OCI-LY7 (cell line): Measurements from ENCODE around the gene PARD3B. TPM values are rescaled to one million over a fixed set of nuclear protein-coding genes. Genes with fewer than 3 reads are reported as not detected.

Experiments used
- BruUV-seq: library from RNA; stranded (reverse); fragments of 400-500 nt; replicated peaks from 2 replicates; lab custom pipeline; 2021; lab: Mats Ljungman, UMichigan
- CTCF ChIA-PET: fragments of 300-600 bp; sonication (Branson Sonifier 250); formaldehyde crosslinking; loops from one replicate; lab custom pipeline; 2022; ENCODE audit warnings: antibody characterized with exemption; ENCODE audit not compliant: unreplicated experiment; lab: Charles Lee
- POLR2A ChIA-PET: fragments of 300-600 bp; sonication (Branson Sonifier 250); formaldehyde crosslinking; loops from one replicate; lab custom pipeline; 2022; ENCODE audit warnings: antibody characterized with exemption; lab: Charles Lee
- DNase-seq: peaks from one replicate; pipeline ENCODE4 v3.0.0-alpha.2; 2015; ENCODE audit warnings: low spot score
- H2AFZ ChIP-seq: fragments of 200-600 bp; sonication (generic), shearing (Covaris generic); 2 replicates; pipeline ENCODE4 v1.6.1; 2014; ENCODE audit warnings: mild to moderate bottlenecking, antibody characterized with exemption, low read length, moderate library complexity
- H3K27ac ChIP-seq: fragments of 200-600 bp; sonication (generic); 2 replicates; pipeline ENCODE4 v1.5.1; 2014; ENCODE audit warnings: mixed run types, low read depth, mild to moderate bottlenecking, moderate library complexity, low read length, inconsistent platforms; ENCODE audit not compliant: poor library complexity, severe bottlenecking
- H3K36me3 ChIP-seq: fragments of 200-600 bp; sonication (generic); 2 replicates; pipeline ENCODE4 v1.6.1; 2014; ENCODE audit warnings: mild to moderate bottlenecking, antibody characterized with exemption, low read length, moderate library complexity, mixed read lengths; ENCODE audit not compliant: insufficient read depth
- H3K4me1 ChIP-seq: fragments of 200-600 bp; sonication (generic); 2 replicates; pipeline ENCODE4 v1.5.1; 2014; ENCODE audit warnings: mild to moderate bottlenecking, low read length; ENCODE audit not compliant: insufficient read depth, poor library complexity, severe bottlenecking
- H3K4me2 ChIP-seq: fragments of 200-600 bp; sonication (generic); 2 replicates; pipeline ENCODE4 v1.6.1; 2014; ENCODE audit warnings: mild to moderate bottlenecking, low read length
- H3K4me3 ChIP-seq: fragments of 200-600 bp; sonication (generic); 2 replicates; pipeline ENCODE4 v1.5.1; 2014; ENCODE audit warnings: mild to moderate bottlenecking, low read depth, low read length; ENCODE audit not compliant: poor library complexity, severe bottlenecking
- H3K79me2 ChIP-seq: fragments of 200-600 bp; sonication (generic); 2 replicates; pipeline ENCODE4 v1.6.1; 2016; ENCODE audit warnings: low read depth, mild to moderate bottlenecking, low read length, moderate library complexity, mixed read lengths; ENCODE audit not compliant: insufficient read depth
- H3K9me2 ChIP-seq: fragments of 200-600 bp; sonication (generic); 2 replicates; pipeline ENCODE4 v1.6.1; 2016; ENCODE audit warnings: mild to moderate bottlenecking, low read length, mixed read lengths; ENCODE audit not compliant: insufficient read depth
- H3K9me3 ChIP-seq: fragments of 200-600 bp; sonication (generic); 2 replicates; pipeline ENCODE4 v1.6.1; 2014; ENCODE audit warnings: mild to moderate bottlenecking, mixed run types, low read length, mixed read lengths
- H4K20me1 ChIP-seq: fragments of 200-600 bp; sonication (generic); 2 replicates; pipeline ENCODE4 v1.6.1; 2014; ENCODE audit warnings: mild to moderate bottlenecking, antibody characterized with exemption, low read length, moderate library complexity, mixed read lengths; ENCODE audit not compliant: insufficient read depth
- CTCF ChIP-seq: fragments of 200-600 bp; sonication (generic); conservative IDR thresholded peaks from 2 replicates; pipeline ENCODE4 v1.5.1; 2014; ENCODE audit warnings: mild to moderate bottlenecking, antibody characterized with exemption, low read length, moderate library complexity, mixed read lengths
- EZH2phosphoT487 ChIP-seq: fragments of 200-600 bp; sonication (generic); IDR thresholded peaks from 2 replicates; pipeline ENCODE4 v1.6.1; 2018; ENCODE audit warnings: low read depth, borderline replicate concordance, mild to moderate bottlenecking, mixed run types, antibody characterized with exemption, low read length, moderate library complexity, mixed read lengths
- intact Hi-C: fragments of 100-400 bp; cut with micrococcal nuclease; formaldehyde crosslinking; loops from one replicate; pipeline ENCODE4 v1.10.0; 2022; ENCODE audit not compliant: unreplicated experiment
- total RNA-seq, 2 experiments: library from RNA; depleted of rRNA in 1 of 2; stranded (reverse); fragments of >200 nt in 1 of 2; shearing (Covaris generic) in 1 of 2; gene quantifications; 2 replicates each; pipeline ENCODE4 v1.2.3, GENCODE V29; 2014 to 2022

Gene PARD3B
- total RNA-seq, 2 experiments from 2014 or later = not detected

GRCh38 chr2:205401511-205401910 is 856.2 kb downstream of the PARD3B start:
- Histone ChIP-seq H3K36me3 (no peaks in the 10 kb centered on the region), H3K9me2 (no peaks in the 10 kb centered on the region), H3K4me2 (no peak overlapping the region), H2AFZ (no peak overlapping the region), H3K27ac (no peak overlapping the region), H3K9me3 (no peaks in the 10 kb centered on the region), H4K20me1 (no peaks in the 10 kb centered on the region), H3K4me1 (no peaks in the 10 kb centered on the region), H3K79me2 (no peaks in the 10 kb centered on the region), H3K4me3 (no peak overlapping the region)
- intact Hi-C loops = no loop called here
- ChIA-PET CTCF (no interaction called here), POLR2A (no interaction called here)
- BruUV-seq = no TSS peak
- TF ChIP-seq CTCF (no peak), EZH2phosphoT487 (no peak)
- no peak for DNase-seq

- no peak overlapping the region for H3K4me2 ChIP-seq
- H3K9me2 ChIP-seq = no peaks in the 10 kb centered on the region
- no peaks in the 10 kb centered on the region for H3K4me1 ChIP-seq
- DNase-seq = no peak
- BruUV-seq = no TSS peak
- no peaks in the 10 kb centered on the region for H4K20me1 ChIP-seq
- H3K4me3 ChIP-seq = no peak overlapping the region
- no peaks in the 10 kb centered on the region for H3K36me3 ChIP-seq
- H3K27ac ChIP-seq = no peak overlapping the region
- ChIA-PET CTCF (no interaction called here), POLR2A (interaction anchor here (1.0 kb wide), 1 partner anchor 12 kb away, joined by 4 read pairs; no protein-coding TSS in a partner anchor)
- H2AFZ ChIP-seq = no peak overlapping the region
- intact Hi-C loops = no loop called here
- TF ChIP-seq EZH2phosphoT487 (no peak), CTCF (no peak)
- H3K79me2 ChIP-seq = no peaks in the 10 kb centered on the region
- H3K9me3 ChIP-seq = no peaks in the 10 kb centered on the region
Measured at GRCh38 chr2:205402011-205402410, 856.7 kb downstream of the PARD3B start.

- intact Hi-C loops = no loop called here
- H2AFZ ChIP-seq = no peak overlapping the region
- no peak overlapping the region for H3K4me2 ChIP-seq
- H3K9me3 ChIP-seq = no peaks in the 10 kb centered on the region
- H3K9me2 ChIP-seq = no peaks in the 10 kb centered on the region
- H3K36me3 ChIP-seq = no peaks in the 10 kb centered on the region
- no peak overlapping the region for H3K4me3 ChIP-seq
- BruUV-seq = no TSS peak
- H3K27ac ChIP-seq = no peak overlapping the region
- TF ChIP-seq EZH2phosphoT487 (no peak), CTCF (no peak)
- ChIA-PET CTCF (no interaction called here), POLR2A (no interaction called here)
- no peaks in the 10 kb centered on the region for H4K20me1 ChIP-seq
- DNase-seq = no peak
- H3K4me1 ChIP-seq = no peaks in the 10 kb centered on the region
- H3K79me2 ChIP-seq = no peaks in the 10 kb centered on the region
Measured at GRCh38 chr2:205403244-205403825, 858.1 kb downstream of the PARD3B start.
